PC-9 (cell line): Measurements from ENCODE around the gene CACNA2D4. TPM values are rescaled to one million over a fixed set of nuclear protein-coding genes. Genes with fewer than 3 reads are reported as not detected.

Source experiments
- BruUV-seq: library from RNA; stranded (reverse); fragments of 400-500 nt; replicated peaks from 2 replicates; lab custom pipeline; 2021; lab: Mats Ljungman, UMichigan
- CTCF ChIA-PET: fragments of 300-600 bp; sonication (Branson Sonifier 250); formaldehyde crosslinking; loops from one replicate; lab custom pipeline; 2022; ENCODE audit warnings: antibody characterized with exemption; lab: Charles Lee
- POLR2A ChIA-PET: fragments of 300-600 bp; sonication (Branson Sonifier 250); formaldehyde crosslinking; loops from one replicate; lab custom pipeline; 2022; ENCODE audit warnings: antibody characterized with exemption; ENCODE audit not compliant: unreplicated experiment; lab: Charles Lee
- DNase-seq, 2 experiments: peaks; one replicate each; pipeline versions ENCODE4 v3.0.0 to v3.0.0-alpha.2; 2015 to 2022; ENCODE audit warnings: mixed read lengths in 1 of 2
- H2AFZ ChIP-seq: fragments of 200-600 bp; sonication (generic); 2 replicates; pipeline ENCODE4 v1.8.1; 2017; ENCODE audit warnings: antibody characterized with exemption
- H3F3A ChIP-seq: fragments of 200-600 bp; sonication (generic); 2 replicates; pipeline ENCODE4 v1.8.1; 2017; ENCODE audit warnings: antibody characterized with exemption, mild to moderate bottlenecking, low read depth; ENCODE audit not compliant: insufficient read depth
- H3K27ac ChIP-seq: fragments of 200-600 bp; sonication (generic); 2 replicates; pipeline ENCODE4 v1.6.1; 2016; ENCODE audit warnings: mixed run types
- H3K27me3 ChIP-seq: fragments of 200-600 bp; sonication (generic); 2 replicates; pipeline ENCODE4 v1.6.1; 2016; ENCODE audit warnings: low read depth, mixed run types; ENCODE audit not compliant: insufficient read depth
- H3K36me3 ChIP-seq: fragments of 200-600 bp; sonication (generic); 2 replicates; pipeline ENCODE4 v1.6.1; 2016; ENCODE audit warnings: low read depth, mixed run types
- H3K4me1 ChIP-seq: fragments of 200-600 bp; sonication (generic); replicated peaks from 2 replicates; pipeline ENCODE4 v1.6.1; 2016; ENCODE audit warnings: mixed run types; ENCODE audit not compliant: insufficient read depth
- H3K4me2 ChIP-seq: fragments of 200-600 bp; sonication (generic); 2 replicates; pipeline ENCODE4 v1.6.1; 2017; ENCODE audit warnings: mixed run types
- H3K4me3 ChIP-seq: fragments of 200-600 bp; sonication (generic); 2 replicates; pipeline ENCODE4 v1.6.1; 2016; ENCODE audit warnings: mixed run types
- H3K79me2 ChIP-seq: fragments of 200-600 bp; sonication (generic); 2 replicates; pipeline ENCODE4 v1.6.1; 2017; ENCODE audit warnings: low read depth, mixed run types
- H3K9me2 ChIP-seq: fragments of 200-600 bp; sonication (generic); 2 replicates; pipeline ENCODE4 v1.8.1; 2017; ENCODE audit warnings: mild to moderate bottlenecking; ENCODE audit not compliant: insufficient read depth
- H3K9me3 ChIP-seq: fragments of 200-600 bp; sonication (generic); 2 replicates; pipeline ENCODE4 v1.8.1; 2016; ENCODE audit warnings: low read depth; ENCODE audit not compliant: insufficient read depth
- H4K20me1 ChIP-seq: fragments of 200-600 bp; sonication (generic); 2 replicates; pipeline ENCODE4 v1.8.1; 2017; ENCODE audit not compliant: insufficient read depth
- EZH2 ChIP-seq: fragments of 200-600 bp; sonication (generic); IDR thresholded peaks from 2 replicates; pipeline ENCODE4 v1.8.0; 2017; ENCODE audit warnings: antibody characterized with exemption, low read depth
- intact Hi-C: fragments of 100-400 bp; cut with micrococcal nuclease; formaldehyde crosslinking; loops from one replicate; pipeline ENCODE4 v1.10.0; 2022; ENCODE audit not compliant: unreplicated experiment
- total RNA-seq: library from RNA; stranded (reverse); gene quantifications from 2 replicates; pipeline ENCODE4 v1.2.3, GENCODE V29; 2021
- TF ChIP-seq, protein P1 (sequence below): fragments of 200-600 bp; sonication (generic); conservative IDR thresholded peaks from 2 replicates; pipeline ENCODE4 v1.6.1; 2017; ENCODE audit warnings: mixed run types, antibody characterized with exemption, mild to moderate bottlenecking, moderate library complexity

The CACNA2D4 gene
- total RNA-seq, 1 experiment from 2014 or later = not detected

DNA sequence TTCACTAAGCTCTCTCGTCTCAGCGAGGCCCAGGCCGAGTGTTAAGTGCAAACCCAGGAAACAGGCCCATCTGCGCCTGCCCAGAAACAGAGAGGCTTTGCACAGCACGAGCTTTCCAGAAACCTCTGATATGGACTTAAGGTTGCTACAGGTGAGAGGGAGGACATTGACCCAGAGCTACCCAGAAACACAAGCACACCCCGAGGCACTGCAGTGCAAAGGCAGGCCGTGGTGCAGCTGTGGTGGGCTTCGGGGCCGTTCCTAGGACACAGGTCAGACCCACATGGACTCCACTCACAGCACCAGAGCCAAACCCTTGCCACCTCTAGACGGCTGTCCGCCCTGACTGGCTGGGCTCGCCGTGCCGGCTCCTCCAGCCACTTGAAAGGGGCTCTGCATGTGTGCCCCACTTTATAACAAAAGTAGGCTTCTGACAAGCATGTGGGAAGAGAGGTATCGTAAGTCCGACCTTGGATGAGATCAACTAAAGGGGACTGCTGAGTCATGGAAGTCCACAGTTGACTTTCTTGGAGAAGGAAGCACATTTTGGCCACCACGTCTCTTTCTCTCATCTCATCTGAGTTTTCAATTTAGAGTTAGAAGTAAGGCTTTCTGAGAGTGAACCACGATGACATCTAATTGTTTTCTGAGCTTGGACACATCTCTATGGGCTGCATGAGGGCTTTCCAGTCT is 38.2 kb downstream of the CACNA2D4 start:
- no peak for DNase-seq
- TF ChIP-seq, protein P1, sequence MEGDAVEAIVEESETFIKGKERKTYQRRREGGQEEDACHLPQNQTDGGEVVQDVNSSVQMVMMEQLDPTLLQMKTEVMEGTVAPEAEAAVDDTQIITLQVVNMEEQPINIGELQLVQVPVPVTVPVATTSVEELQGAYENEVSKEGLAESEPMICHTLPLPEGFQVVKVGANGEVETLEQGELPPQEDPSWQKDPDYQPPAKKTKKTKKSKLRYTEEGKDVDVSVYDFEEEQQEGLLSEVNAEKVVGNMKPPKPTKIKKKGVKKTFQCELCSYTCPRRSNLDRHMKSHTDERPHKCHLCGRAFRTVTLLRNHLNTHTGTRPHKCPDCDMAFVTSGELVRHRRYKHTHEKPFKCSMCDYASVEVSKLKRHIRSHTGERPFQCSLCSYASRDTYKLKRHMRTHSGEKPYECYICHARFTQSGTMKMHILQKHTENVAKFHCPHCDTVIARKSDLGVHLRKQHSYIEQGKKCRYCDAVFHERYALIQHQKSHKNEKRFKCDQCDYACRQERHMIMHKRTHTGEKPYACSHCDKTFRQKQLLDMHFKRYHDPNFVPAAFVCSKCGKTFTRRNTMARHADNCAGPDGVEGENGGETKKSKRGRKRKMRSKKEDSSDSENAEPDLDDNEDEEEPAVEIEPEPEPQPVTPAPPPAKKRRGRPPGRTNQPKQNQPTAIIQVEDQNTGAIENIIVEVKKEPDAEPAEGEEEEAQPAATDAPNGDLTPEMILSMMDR = no peak
- POLR2A ChIA-PET = no interaction called here

GRCh38 chr12:1879633-1880032 is 38.8 kb downstream of the CACNA2D4 start:
- H2AFZ ChIP-seq = no peak overlapping the region
- H3K9me3 ChIP-seq = no peaks in the 10 kb centered on the region
- H3K4me3 ChIP-seq = no peak overlapping the region
- H3K79me2 ChIP-seq = no peaks in the 10 kb centered on the region
- intact Hi-C loops = no loop called here
- H3K36me3 ChIP-seq = no peaks in the 10 kb centered on the region
- H3K27ac ChIP-seq = no peak overlapping the region
- H3K4me2 ChIP-seq = no peak overlapping the region
- no peaks in the 10 kb centered on the region; the same call in 1 of the 2 replicates for H4K20me1 ChIP-seq
- peaks cover 98% of the 10 kb centered on the region for H3K27me3 ChIP-seq
- DNase-seq = no peak
- POLR2A ChIA-PET = no interaction called here
- H3K4me1 ChIP-seq = no peaks in the 10 kb centered on the region
- no peak for TF ChIP-seq EZH2
- TF ChIP-seq, protein P1 = no peak
- no peaks in the 10 kb centered on the region for H3K9me2 ChIP-seq
- CTCF ChIA-PET = no interaction called here
- no TSS peak for BruUV-seq
- H3F3A ChIP-seq = no peaks in the 10 kb centered on the region

More for the DNA sequence above, 38.2 kb downstream of the CACNA2D4 start:
- peaks cover 98% of the 10 kb centered on the region for H3K27me3 ChIP-seq
- H3F3A ChIP-seq = no peaks in the 10 kb centered on the region
- intact Hi-C loops = no loop called here
- H3K4me1 ChIP-seq = no peaks in the 10 kb centered on the region
- no peak overlapping the region for H3K4me3 ChIP-seq
- no peaks in the 10 kb centered on the region for H3K9me3 ChIP-seq
- H3K27ac ChIP-seq = no peak overlapping the region
- no peaks in the 10 kb centered on the region for H4K20me1 ChIP-seq
- CTCF ChIA-PET = no interaction called here
- no peaks in the 10 kb centered on the region for H3K79me2 ChIP-seq
- no peaks in the 10 kb centered on the region for H3K9me2 ChIP-seq
- H3K36me3 ChIP-seq = no peaks in the 10 kb centered on the region
- no peak overlapping the region for H2AFZ ChIP-seq
- no peak overlapping the region for H3K4me2 ChIP-seq
- BruUV-seq = no TSS peak

DNA sequence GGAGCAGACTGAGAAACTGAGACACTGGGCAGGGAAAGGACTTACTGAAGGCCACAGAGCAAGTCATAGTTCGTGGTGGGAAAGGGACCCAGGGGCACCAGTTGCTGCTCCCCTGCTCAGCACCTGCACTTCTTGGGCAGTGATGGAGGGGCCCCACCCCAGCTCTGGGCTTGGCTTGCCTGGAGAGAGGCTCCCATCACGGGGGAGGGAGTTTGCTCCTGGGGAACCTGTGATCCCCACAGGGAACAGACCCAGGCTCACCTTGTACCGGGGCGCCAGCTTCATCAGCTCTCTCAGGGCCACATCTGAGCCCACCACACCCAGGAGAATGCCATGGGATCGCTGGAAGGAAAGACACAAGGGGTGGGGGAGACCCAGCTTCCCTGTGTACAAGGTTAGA is 39.8 kb downstream of the CACNA2D4 start:
- Histone ChIP-seq H3K27ac (no peak overlapping the region), H3K36me3 (no peaks in the 10 kb centered on the region), H3K9me2 (no peaks in the 10 kb centered on the region), H2AFZ (no peak overlapping the region), H3K9me3 (no peaks in the 10 kb centered on the region), H4K20me1 (no peaks in the 10 kb centered on the region; the same call in 1 of the 2 replicates), H3K4me3 (no peak overlapping the region), H3K4me1 (no peaks in the 10 kb centered on the region), H3F3A (no peaks in the 10 kb centered on the region), H3K79me2 (no peaks in the 10 kb centered on the region), H3K4me2 (no peak overlapping the region), H3K27me3 (peaks cover 98% of the 10 kb centered on the region)
- no TSS peak for BruUV-seq
- DNase-seq = no peak
- no peak for TF ChIP-seq EZH2
- TF ChIP-seq, protein P1 = no peak
- POLR2A ChIA-PET = no interaction called here
- CTCF ChIA-PET = no interaction called here
- intact Hi-C loops = no loop called here
